Stimulated activated CD4-positive, alpha-beta T cell treated with anti-CD3 and anti-CD28 coated beads, Interleukin-15, amount 100 ng/mL, for 48 hours (primary cell): ENCODE results near the gene KLK12.

Experiments used
- DNase-seq, 2 donors: peaks; one replicate each; pipeline ENCODE4 v3.0.0-alpha.2; 2020; ENCODE audit warnings: low read depth in 2 of 2

The KLK12 gene

DNA sequence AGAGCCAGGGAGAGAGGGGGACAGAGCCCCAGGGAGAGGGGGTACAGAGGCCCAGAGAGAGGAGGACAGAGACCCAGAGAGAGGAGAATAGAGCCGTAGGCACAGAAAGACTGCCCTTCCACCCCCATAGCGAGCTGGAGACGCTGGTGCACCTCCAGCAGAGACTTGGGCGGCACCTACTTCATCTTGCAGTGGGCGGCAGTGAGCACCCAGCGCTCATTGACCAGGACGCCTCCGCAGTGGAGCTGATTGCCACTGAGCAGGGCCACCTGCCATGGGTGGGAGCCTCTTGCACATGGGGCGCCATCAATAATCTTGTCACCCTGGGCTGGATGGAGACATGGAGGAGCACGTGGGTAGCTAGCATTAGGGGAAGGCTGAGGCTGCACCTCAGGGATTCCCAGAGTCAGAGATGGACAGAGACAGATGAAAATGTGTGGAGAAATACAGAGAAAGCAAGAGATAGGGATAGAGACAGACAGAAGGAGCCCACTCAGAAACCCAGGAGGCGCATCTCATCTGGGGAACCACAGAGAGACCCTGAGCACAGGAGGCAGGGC lies 53.1 kb downstream of the KLK12 start:
- DNase-seq, result no peak

DNA sequence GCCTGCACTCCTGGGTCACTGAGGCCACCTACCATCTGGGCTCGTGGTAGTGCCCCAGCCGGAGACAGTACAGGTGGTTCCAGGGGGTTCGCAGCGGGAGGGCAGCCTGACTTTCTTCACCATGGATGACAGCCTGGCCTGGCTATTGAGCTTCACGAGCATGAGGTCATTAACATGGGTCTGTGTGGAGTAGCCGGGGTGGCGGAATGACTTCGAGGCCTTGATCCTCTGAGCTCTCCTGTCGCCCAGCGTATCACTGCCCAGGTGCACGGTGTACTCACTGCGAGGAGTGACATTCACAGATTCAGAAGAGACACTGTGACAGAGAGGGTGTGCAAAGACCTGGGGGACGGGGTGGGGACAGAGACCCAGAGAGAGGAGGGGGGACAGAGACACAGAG lies 54.6 kb downstream of the KLK12 start:
- DNase-seq, result no peak

DNA sequence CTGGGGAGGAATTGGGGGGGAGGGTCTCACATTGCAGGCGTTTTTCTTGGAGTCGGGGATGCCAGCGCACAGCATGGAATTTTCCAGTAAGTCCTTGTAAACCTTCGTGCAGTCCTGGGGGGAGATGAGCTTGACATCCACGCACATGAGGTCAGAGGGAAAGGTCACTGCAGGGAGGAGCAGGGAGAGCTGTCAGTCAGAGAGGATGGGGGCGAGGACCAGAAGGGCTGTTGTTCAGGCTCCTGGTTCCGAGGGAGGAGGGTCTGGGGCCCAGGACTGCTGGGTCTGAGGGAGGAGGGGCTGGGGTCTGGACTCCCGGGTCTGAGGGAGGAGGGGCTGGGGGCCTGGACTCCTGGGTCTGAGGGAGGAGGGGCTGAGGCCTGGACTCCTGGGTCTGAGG lies 55.0 kb downstream of the KLK12 start:
- no peak for DNase-seq
